Tibial nerve (tissue), 4 donors: Measurements from ENCODE around the gene NTPCR.

ENCODE experiments used
- CTCF ChIP-seq, 5 experiments: fragments of 200-600 bp in 3 of 5; fragments of 450-650 bp in 2 of 5; sonication (generic) in 3 of 5; IDR thresholded peaks; one replicate each; pipeline ENCODE4 v1.5.1; 2016 to 2019; ENCODE audit warnings: antibody characterized with exemption in 5 of 5, mild to moderate bottlenecking in 3 of 5, moderate library complexity in 2 of 5
- EP300 ChIP-seq, 2 donors: sonication (generic); formaldehyde crosslinking; IDR thresholded peaks; one replicate each; pipeline ENCODE4 v1.6.1; 2017; ENCODE audit warnings: antibody characterized with exemption in 2 of 2, mild to moderate bottlenecking in 1 of 2
- POLR2A ChIP-seq, 2 donors: fragments of 450-650 bp; IDR thresholded peaks; one replicate each; pipeline ENCODE4 v1.6.1; 2017; ENCODE audit warnings: antibody characterized with exemption in 2 of 2, mild to moderate bottlenecking in 2 of 2, moderate library complexity in 2 of 2

GRCh38 chr1:232909752-232910151 lies 40.7 kb upstream of the NTPCR start:
- TF ChIP-seq CTCF (IDR thresholded peaks at IDR 0.05) = no peak
- TF ChIP-seq POLR2A (IDR thresholded peaks at IDR 0.05) = no peak
- TF ChIP-seq EP300 (IDR thresholded peaks at IDR 0.05) = no peak
